ENCODE measurements around the gene DCAF7. TPM values are rescaled to one million over a fixed set of nuclear protein-coding genes. Genes with fewer than 3 reads are reported as not detected.

Gene DCAF7
- total RNA-seq, 2 donors from 2014 or later = 94.3 to 105 TPM

GRCh38 chr17:63626551-63627180, 76.4 kb downstream of the DCAF7 start:
- no peak for DNase-seq
- Histone ChIP-seq H3K4me1 (peaks cover 10% of the 10 kb centered on the region), H3K36me3 (no peaks in the 10 kb centered on the region), H3K9ac (ENCODE audit: low read depth in 2 of 2, low read length in 2 of 2) (no peak overlapping the region), H3K9me3 (no peaks in the 10 kb centered on the region), H3K4me3 (no peak overlapping the region), H3K27me3 (no peaks in the 10 kb centered on the region), H3K27ac (no peak overlapping the region)
- intact Hi-C loops (cut with DNase I) = loop anchor here (10.0 kb wide), 1 partner anchor 208 kb away; no protein-coding TSS in a partner anchor
- TF ChIP-seq, protein P1, sequence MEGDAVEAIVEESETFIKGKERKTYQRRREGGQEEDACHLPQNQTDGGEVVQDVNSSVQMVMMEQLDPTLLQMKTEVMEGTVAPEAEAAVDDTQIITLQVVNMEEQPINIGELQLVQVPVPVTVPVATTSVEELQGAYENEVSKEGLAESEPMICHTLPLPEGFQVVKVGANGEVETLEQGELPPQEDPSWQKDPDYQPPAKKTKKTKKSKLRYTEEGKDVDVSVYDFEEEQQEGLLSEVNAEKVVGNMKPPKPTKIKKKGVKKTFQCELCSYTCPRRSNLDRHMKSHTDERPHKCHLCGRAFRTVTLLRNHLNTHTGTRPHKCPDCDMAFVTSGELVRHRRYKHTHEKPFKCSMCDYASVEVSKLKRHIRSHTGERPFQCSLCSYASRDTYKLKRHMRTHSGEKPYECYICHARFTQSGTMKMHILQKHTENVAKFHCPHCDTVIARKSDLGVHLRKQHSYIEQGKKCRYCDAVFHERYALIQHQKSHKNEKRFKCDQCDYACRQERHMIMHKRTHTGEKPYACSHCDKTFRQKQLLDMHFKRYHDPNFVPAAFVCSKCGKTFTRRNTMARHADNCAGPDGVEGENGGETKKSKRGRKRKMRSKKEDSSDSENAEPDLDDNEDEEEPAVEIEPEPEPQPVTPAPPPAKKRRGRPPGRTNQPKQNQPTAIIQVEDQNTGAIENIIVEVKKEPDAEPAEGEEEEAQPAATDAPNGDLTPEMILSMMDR (IDR thresholded peaks at IDR 0.05) = no peak

GRCh38 chr17:63629627-63630026, 79.3 kb downstream of the DCAF7 start:
- DNase-seq = no peak
- no peaks in the 10 kb centered on the region for H3K9me3 ChIP-seq
- TF ChIP-seq, protein P1 (IDR thresholded peaks at IDR 0.05) = no peak
- no peak overlapping the region for H3K27ac ChIP-seq
- intact Hi-C loops (cut with DNase I) = loop anchor here (10.0 kb wide), 1 partner anchor 205 kb away; no protein-coding TSS in a partner anchor
- H3K4me1 ChIP-seq = no peaks in the 10 kb centered on the region
- no peak overlapping the region for H3K4me3 ChIP-seq
- no peaks in the 10 kb centered on the region for H3K27me3 ChIP-seq
- no peak overlapping the region for H3K9ac ChIP-seq (ENCODE audit: low read depth in 2 of 2, low read length in 2 of 2)
- peaks cover 9% of the 10 kb centered on the region for H3K36me3 ChIP-seq

GRCh38 chr17:63631062-63631461, 80.8 kb downstream of the DCAF7 start:
- H3K9me3 ChIP-seq = no peaks in the 10 kb centered on the region
- intact Hi-C loops (cut with DNase I) = no loop called here
- H3K36me3 ChIP-seq = peaks cover 9% of the 10 kb centered on the region
- no peak overlapping the region for H3K9ac ChIP-seq (ENCODE audit: low read depth in 2 of 2, low read length in 2 of 2)
- no peaks in the 10 kb centered on the region for H3K27me3 ChIP-seq
- no peak for DNase-seq
- no peak overlapping the region for H3K4me3 ChIP-seq
- TF ChIP-seq, protein P1 (IDR thresholded peaks at IDR 0.05) = no peak
- no peaks in the 10 kb centered on the region for H3K4me1 ChIP-seq
- no peak overlapping the region for H3K27ac ChIP-seq

GRCh38 chr17:63631626-63632025, 81.3 kb downstream of the DCAF7 start:
- DNase-seq = no peak
- H3K4me1 ChIP-seq = no peaks in the 10 kb centered on the region
- H3K9me3 ChIP-seq = no peaks in the 10 kb centered on the region
- no peak overlapping the region for H3K4me3 ChIP-seq
- TF ChIP-seq, protein P1 (IDR thresholded peaks at IDR 0.05) = no peak
- no peaks in the 10 kb centered on the region for H3K27me3 ChIP-seq
- no peak overlapping the region for H3K27ac ChIP-seq
- intact Hi-C loops (cut with DNase I) = no loop called here
- H3K9ac ChIP-seq (ENCODE audit: low read depth in 2 of 2, low read length in 2 of 2) = no peak overlapping the region
- H3K36me3 ChIP-seq = peaks cover 9% of the 10 kb centered on the region

GRCh38 chr17:63633742-63634141, 83.5 kb downstream of the DCAF7 start:
- no peaks in the 10 kb centered on the region for H3K27me3 ChIP-seq
- peaks cover 9% of the 10 kb centered on the region for H3K36me3 ChIP-seq
- intact Hi-C loops (cut with DNase I) = no loop called here
- DNase-seq = no peak
- no peak overlapping the region for H3K27ac ChIP-seq
- TF ChIP-seq, protein P1 (IDR thresholded peaks at IDR 0.05) = no peak
- no peak overlapping the region for H3K9ac ChIP-seq (ENCODE audit: low read depth in 2 of 2, low read length in 2 of 2)
- no peaks in the 10 kb centered on the region for H3K9me3 ChIP-seq
- no peaks in the 10 kb centered on the region for H3K4me1 ChIP-seq
- no peak overlapping the region for H3K4me3 ChIP-seq

Measured in colonic mucosa (tissue), 4 donors.